ENCODE data around the gene EPN3.

EPN3 gene

DNA sequence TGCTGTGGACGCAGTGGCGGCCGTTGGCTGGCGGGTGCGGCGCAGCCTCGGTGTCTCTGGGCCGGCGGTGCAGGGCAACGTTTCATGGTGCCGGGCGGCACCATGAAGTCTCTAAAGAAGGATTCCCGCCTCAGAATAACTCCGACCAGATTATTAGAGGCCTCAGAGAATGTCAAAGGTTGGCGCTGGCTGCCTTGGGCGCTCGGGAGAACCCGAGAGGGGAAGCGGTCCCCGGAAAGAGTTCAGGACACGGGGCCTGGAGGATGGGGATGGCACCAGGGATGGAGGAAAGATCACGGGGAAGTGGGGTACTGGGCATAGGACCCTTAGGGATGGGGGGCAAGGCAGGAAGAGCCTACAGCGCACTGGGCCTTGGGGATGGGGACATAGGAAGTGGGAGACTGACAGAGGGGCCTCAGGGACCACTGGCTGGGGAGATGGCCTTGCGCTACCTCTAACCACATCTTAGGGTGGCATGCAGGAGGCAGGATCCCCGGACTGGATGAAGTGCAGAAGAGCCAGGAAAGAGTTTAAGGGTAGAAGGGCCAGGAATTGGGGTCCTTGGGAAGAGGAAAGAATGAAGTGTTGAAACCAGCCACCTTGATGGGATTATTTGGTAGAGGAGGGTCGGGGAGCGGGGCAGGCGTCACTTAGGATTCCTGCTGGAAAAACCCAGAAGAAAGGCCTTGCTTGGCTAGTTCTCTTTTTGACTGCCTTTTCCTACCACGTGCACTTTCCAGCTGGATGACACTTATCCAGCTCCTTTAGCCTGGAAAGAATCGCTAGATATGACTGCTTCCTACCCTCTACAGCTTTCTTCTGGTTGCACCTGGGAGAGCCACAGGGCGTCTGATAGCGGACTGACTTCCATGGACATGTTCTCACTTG, 23.7 kb upstream of the EPN3 start:
- no peak for DNase-seq (ENCODE audit: extremely low spot score, insufficient read length, low read depth)
- FAIRE-seq, result no peak

GRCh38 chr17:50511058-50511457, 21.5 kb upstream of the EPN3 start:
- DNase-seq (ENCODE audit: extremely low spot score, insufficient read length, low read depth) (peak; percentile 70), FAIRE-seq (peak; percentile 91)

DNA sequence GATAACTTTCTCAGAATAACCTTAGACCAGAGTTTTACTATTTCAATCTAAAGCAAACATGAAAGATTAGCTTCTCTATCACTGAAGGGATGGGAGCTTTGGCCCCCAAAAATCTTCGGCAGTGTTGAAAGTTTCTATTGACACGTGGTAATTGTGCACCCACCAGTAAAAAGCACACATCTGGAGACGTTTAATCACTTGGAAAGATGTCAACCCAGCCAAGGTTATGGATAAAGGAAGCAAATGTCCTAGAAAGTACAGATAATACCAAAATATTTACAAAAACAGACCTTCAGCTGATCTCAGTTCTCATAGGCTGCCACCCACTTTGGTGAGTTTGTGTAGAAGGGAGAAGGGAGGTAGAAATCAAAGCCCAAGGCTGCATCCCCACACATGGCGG, 19.0 kb upstream of the EPN3 start:
- FAIRE-seq, result no peak
- DNase-seq (ENCODE audit: extremely low spot score, insufficient read length, low read depth), result no peak

GRCh38 chr17:50514388-50514787, 18.1 kb upstream of the EPN3 start:
- FAIRE-seq (no peak), DNase-seq (ENCODE audit: extremely low spot score, insufficient read length, low read depth) (no peak)

DNA sequence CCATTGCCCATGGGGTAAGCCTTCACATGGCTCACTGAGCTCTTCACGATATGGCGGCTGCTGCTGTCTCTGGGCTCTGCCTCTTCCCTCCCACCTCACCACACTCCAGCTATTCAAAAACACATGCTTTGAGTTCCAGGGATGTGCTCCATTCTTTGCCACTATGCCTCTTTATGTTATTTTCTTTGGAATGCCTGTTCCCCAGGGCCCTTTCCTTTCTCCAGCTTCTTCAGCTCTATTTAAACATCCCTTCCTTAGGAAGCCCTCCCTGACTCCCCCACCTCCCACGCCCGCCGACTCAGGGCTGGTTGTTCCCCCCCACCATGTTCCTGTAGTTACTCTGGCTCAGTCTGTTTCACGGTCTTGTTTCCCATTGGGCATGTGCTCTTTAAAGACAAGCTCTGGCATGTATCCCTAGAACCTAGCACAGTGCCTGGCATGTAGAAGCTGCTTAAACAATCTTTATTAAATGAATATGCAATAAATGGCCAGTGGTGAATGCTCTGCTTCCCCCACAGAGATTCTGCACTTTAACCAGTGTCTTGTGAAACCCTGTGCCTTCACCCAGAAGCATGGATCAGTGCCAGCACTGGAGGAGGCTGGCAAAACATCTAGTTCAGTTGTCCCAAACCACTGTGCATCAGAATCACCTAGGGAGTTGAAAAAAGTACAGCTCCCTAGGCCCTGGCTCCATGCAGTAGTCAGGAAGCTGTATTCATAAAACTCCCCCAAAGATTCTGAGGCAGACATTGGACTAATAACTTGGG, 17.4 kb upstream of the EPN3 start:
- FAIRE-seq, result no peak
- no peak for DNase-seq (ENCODE audit: extremely low spot score, insufficient read length, low read depth)

GRCh38 chr17:50517011-50517410, 15.5 kb upstream of the EPN3 start:
- no peak for FAIRE-seq
- DNase-seq (ENCODE audit: extremely low spot score, insufficient read length, low read depth), result no peak

GRCh38 chr17:50517504-50518383, 14.8 kb upstream of the EPN3 start:
- no peak for FAIRE-seq
- DNase-seq (ENCODE audit: extremely low spot score, insufficient read length, low read depth), result no peak

DNA sequence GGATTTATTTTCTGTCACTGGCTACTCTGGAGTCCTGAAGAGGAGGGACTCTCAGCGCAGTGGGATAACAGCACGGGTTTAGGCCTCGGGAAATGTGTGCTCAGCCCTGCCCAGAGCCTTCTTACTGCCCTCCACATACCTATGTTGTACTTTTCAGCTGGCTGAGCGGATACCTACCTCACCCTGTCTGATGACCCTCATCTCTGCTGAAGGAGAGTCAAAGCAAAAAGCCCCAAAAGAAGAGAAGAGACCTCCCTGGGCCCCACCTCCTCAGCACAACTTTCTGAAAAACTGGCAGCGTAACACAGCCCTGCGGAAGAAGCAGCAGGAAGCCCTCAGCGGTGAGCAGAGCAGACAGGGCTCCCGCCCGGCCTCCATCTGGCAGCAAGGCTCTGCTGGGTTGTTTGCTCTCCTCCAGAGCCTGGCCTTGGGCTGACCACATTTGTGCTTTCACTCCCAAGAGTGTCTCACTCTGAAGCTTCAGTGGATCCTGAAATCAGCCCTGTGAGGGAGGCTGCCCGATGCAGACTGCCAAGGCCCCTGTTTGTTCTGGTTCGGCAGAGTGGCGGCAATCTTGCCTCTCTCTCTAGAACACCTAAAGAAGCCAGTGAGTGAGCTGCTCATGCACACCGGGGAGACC, 14.0 kb upstream of the EPN3 start:
- DNase-seq (ENCODE audit: extremely low spot score, insufficient read length, low read depth) (no peak), FAIRE-seq (no peak)

DNA sequence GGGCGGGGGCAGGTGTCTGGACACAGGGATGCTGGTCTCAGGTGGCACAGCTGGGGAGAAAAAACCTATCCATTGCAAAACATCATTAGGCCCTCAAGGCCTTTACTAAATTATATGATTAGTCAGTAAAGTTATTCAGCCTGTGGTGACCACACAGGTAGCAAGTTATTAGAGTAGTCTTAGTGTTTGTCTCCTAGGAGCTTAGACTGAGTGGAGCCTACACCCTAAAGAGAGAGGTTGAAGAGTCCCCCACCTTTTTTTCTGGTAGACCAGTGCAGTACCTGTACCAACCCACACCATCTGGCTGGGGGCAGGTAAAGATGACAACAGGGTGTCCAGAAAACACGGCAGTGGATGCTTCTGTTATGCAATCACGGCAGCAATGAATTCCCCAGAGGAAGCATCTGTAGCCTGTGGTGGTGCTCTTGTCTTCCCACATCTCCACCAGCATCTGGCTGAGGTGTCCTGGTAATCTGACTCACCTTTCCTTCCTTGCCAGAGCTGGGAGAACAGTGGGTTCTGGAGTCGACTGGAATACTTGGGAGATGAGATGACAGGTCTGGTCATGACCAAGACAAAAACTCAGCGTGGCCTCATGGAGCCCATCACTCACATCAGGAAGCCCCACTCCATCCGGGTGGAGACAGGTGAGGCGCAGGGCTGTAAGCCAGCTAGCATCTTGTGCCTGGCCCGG, 13.2 kb upstream of the EPN3 start:
- no peak for DNase-seq (ENCODE audit: extremely low spot score, insufficient read length, low read depth)
- no peak for FAIRE-seq

DNA sequence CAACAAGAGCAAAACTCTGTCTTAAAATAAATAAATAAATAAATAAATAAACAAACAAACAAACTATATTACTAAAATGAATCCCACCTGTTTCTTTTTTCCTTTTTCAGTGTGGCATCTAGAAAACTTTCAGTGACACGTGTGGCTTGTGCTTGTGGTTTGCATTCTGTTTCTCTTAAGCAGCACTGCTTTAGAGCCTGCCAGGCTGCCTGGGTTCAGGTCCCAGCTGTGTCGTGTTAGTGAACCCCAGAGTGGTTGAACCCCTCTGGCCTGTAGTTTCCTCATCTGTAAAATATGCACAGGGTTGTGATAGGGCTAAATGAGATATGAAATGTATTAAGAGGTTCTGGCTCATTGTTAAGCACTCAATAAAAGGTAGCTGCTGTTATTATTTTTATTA, 12.1 kb upstream of the EPN3 start:
- FAIRE-seq (no peak), DNase-seq (ENCODE audit: extremely low spot score, insufficient read length, low read depth) (no peak)

- no peak for FAIRE-seq
Observed at GRCh38 chr17:50521514-50521913, 11.0 kb upstream of the EPN3 start.

GRCh38 chr17:50522766-50523165, 9.8 kb upstream of the EPN3 start:
- DNase-seq (ENCODE audit: extremely low spot score, insufficient read length, low read depth) (no peak), FAIRE-seq (no peak)

More at GRCh38 chr17:50521514-50521913, 11.0 kb upstream of the EPN3 start:
- no peak for DNase-seq (ENCODE audit: extremely low spot score, insufficient read length, low read depth)

- no peak for DNase-seq (ENCODE audit: extremely low spot score, insufficient read length, low read depth)
- no peak for FAIRE-seq
Observed at GRCh38 chr17:50523208-50523607, 9.3 kb upstream of the EPN3 start.

GRCh38 chr17:50524838-50525237, 7.7 kb upstream of the EPN3 start:
- DNase-seq (ENCODE audit: extremely low spot score, insufficient read length, low read depth), result no peak
- no peak for FAIRE-seq

GRCh38 chr17:50527155-50527762, 5.3 kb upstream of the EPN3 start:
- no peak for DNase-seq (ENCODE audit: extremely low spot score, insufficient read length, low read depth)
- no peak for FAIRE-seq

DNA sequence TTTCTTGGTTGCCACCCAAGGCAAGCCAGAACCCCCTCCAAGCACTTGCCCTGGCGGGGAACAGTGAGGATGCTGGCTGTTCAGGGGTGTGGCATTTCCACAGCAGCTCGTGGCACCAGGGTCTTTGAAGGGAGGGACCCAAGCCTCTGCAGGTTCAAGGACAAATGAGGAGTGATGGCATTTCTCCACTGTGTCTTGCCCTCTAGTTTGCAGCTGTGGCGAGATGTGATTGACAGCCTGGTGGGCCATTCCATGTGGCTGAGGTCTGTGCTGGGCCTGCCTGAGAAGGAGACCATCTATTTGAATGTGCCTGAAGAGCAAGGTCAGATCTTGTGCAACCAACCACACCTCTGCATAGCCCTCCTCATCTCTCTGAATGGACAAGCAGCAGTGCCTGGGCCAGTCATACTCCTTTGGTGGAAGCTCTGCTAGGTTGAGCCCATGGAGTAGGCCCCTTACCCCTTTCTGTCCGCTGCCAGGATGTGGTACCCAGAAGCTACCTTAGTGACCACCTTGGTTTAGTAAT, 4.5 kb upstream of the EPN3 start:
- no peak for FAIRE-seq
- DNase-seq (ENCODE audit: extremely low spot score, insufficient read length, low read depth), result no peak

DNA sequence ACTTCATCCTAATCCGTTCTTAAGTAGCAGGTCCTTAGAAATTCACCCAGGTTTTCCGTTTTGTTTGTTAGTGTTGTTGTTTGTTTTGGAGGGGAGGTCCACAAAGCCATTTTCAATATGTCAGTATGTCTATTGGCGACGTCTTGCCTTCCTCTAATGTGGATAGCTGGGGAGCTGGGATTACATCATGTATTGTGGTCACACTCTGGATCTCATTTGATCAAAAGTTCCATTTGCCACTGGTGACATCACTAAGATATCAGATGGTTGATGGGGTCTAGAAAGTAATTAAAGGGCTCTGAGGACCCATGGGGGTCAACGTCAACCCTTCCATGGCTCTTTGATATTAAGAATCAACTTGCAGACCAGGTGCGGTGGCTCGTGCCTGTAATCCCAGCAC, 2.7 kb upstream of the EPN3 start:
- DNase-seq (ENCODE audit: extremely low spot score, insufficient read length, low read depth) (no peak), FAIRE-seq (no peak)

DNA sequence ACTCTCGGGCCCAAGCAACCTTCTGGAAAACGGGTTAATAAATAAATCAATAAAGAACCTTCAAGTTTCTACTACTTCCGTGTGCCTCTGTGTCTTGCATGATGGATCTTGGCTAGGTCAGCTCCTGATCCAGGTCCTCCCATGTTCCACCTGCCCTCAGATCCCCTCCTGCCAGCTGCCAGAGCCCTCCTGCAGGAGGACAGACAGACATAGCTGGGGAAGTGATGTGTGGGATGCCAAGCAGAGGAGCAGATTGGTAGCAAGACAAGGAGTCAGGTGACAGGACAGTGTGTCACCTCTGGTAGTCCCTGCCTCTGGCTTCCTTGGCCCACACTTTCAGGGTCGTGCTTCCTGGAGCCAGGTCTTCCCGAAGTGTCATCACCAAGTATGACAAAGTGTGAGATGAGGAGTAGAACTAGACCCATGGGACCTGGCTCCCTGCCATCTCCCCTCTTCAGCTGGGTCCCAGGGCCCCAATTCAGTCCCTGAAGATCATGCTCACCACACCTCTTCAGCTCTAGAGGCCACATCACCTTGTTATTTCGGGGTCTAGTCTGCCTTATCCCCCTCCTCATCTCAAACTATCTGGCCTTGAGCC, 1.0 kb upstream of the EPN3 start:
- DNase-seq (ENCODE audit: extremely low spot score, insufficient read length, low read depth) (no peak), FAIRE-seq (no peak)

Measured in GM18507 (cell line).